ENCODE results near the gene DNAH2. TPM values are rescaled to one million over a fixed set of nuclear protein-coding genes. Genes with fewer than 3 reads are reported as not detected.

Gene DNAH2
- total and polyA plus RNA-seq, 2 donors (not counting 1 experiment from before 2014, with no cell fraction given): 0.08 to 0.17 TPM

- no peak for TF ChIP-seq EZH2 (IDR thresholded peaks at IDR 0.05; ENCODE audit: low read length, missing control alignments)
- Histone ChIP-seq H3K27me3 (ENCODE audit: control insufficient read depth, insufficient read depth, low read length) (peaks cover 4% of the 10 kb centered on the region), H3K79me2 (ENCODE audit: control insufficient read depth, insufficient read depth, low read length) (no peaks in the 10 kb centered on the region), H2AFZ (ENCODE audit: low read length) (no peak overlapping the region), H3K4me2 (ENCODE audit: extremely low read depth, insufficient read depth, low read length) (no peak overlapping the region), H4K20me1 (ENCODE audit: control insufficient read depth, extremely low read depth, insufficient read depth, low read length) (no peaks in the 10 kb centered on the region), H3K9me3 (ENCODE audit: control insufficient read depth, insufficient read depth, low read depth, low read length) (no peaks in the 10 kb centered on the region), H3K4me3 (replicated peaks in 1 of 4; ENCODE audit: control extremely low read depth in 1 of 4, insufficient read depth in 1 of 4, low read depth in 3 of 4, low read length in 4 of 4) (no peak overlapping the region), H3K4me1 (ENCODE audit: control insufficient read depth, extremely low read depth, insufficient read depth, low read length) (peaks cover 4% of the 10 kb centered on the region), H3K9ac (ENCODE audit: insufficient read depth, low read length) (no peak overlapping the region), H3K36me3 (ENCODE audit: control insufficient read depth, insufficient read depth, low read length) (no peaks in the 10 kb centered on the region), H3K27ac (ENCODE audit: insufficient read depth, low read length) (no peak overlapping the region)
- DNase-seq (ENCODE audit: low read depth in 2 of 2): no peak
Measured at GRCh38 chr17:7775051-7775450, 57.5 kb downstream of the DNAH2 start.

DNA sequence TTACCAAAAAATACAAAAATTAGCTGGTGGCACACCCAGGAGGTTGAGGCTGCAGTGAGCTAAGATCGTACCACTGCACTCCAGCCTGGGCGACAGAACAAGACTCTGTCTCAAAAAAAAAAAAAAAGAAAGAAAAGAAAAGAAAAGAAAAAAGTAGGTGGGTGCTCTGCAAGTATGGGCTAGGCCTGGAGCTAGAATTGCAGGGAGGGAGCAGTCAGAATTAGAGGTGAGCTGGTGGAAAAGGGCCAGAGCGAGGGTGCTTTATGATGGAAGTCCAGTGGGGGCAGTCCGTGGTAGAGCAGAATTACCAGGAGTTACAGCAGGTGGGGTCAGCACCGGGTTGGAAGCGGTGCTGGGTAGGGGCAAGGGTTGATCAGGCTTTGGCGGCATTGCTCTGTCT, 59.5 kb downstream of the DNAH2 start:
- TF ChIP-seq EZH2 (IDR thresholded peaks at IDR 0.05; ENCODE audit: low read length, missing control alignments) (no peak), CTCF (conservative IDR thresholded peaks at IDR 0.05 in 1 of 2, IDR thresholded peaks at IDR 0.05 in 1 of 2; ENCODE audit: low read depth in 1 of 2, low read length in 2 of 2) (no peak)
- H3K4me1 ChIP-seq (ENCODE audit: control insufficient read depth, extremely low read depth, insufficient read depth, low read length): peaks cover 4% of the 10 kb centered on the region
- H3K36me3 ChIP-seq (ENCODE audit: control insufficient read depth, insufficient read depth, low read length): no peaks in the 10 kb centered on the region
- H3K4me2 ChIP-seq (ENCODE audit: extremely low read depth, insufficient read depth, low read length): no peak overlapping the region
- H4K20me1 ChIP-seq (ENCODE audit: control insufficient read depth, extremely low read depth, insufficient read depth, low read length): no peaks in the 10 kb centered on the region
- DNase-seq (ENCODE audit: low read depth in 2 of 2): no peak
- H2AFZ ChIP-seq (ENCODE audit: low read length): no peak overlapping the region
- no peaks in the 10 kb centered on the region for H3K79me2 ChIP-seq (ENCODE audit: control insufficient read depth, insufficient read depth, low read length)
- peaks cover 11% of the 10 kb centered on the region for H3K27me3 ChIP-seq (ENCODE audit: control insufficient read depth, insufficient read depth, low read length)
- H3K9me3 ChIP-seq (ENCODE audit: control insufficient read depth, insufficient read depth, low read depth, low read length): no peaks in the 10 kb centered on the region
- H3K27ac ChIP-seq (ENCODE audit: insufficient read depth, low read length): no peak overlapping the region
- H3K4me3 ChIP-seq (replicated peaks in 1 of 4; ENCODE audit: control extremely low read depth in 1 of 4, insufficient read depth in 1 of 4, low read depth in 3 of 4, low read length in 4 of 4): no peak overlapping the region
- H3K9ac ChIP-seq (ENCODE audit: insufficient read depth, low read length): no peak overlapping the region

DNA sequence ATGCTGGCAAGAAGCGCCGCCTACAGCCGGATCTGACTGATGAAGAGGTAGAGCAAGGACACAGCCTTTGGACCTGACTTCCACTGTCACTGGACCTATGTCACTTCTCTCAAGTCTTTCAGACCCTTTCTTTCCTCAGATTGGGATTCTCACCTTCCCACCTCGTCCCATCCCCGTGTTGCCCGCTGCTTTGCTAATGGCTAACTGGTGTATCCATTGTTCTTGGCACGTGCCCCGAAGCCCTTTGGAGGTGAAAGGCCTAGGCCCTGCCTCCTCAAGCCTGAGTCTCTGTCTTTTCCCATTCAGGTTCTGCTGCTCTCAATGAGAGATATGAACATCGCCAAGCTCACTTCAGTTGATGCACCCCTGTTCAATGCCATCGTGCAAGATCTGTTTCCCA, 63.2 kb downstream of the DNAH2 start:
- no peaks in the 10 kb centered on the region for H3K9me3 ChIP-seq (ENCODE audit: control insufficient read depth, insufficient read depth, low read depth, low read length)
- no peaks in the 10 kb centered on the region for H3K36me3 ChIP-seq (ENCODE audit: control insufficient read depth, insufficient read depth, low read length)
- H4K20me1 ChIP-seq (ENCODE audit: control insufficient read depth, extremely low read depth, insufficient read depth, low read length): no peaks in the 10 kb centered on the region
- H3K4me1 ChIP-seq (ENCODE audit: control insufficient read depth, extremely low read depth, insufficient read depth, low read length): no peaks in the 10 kb centered on the region
- H2AFZ ChIP-seq (ENCODE audit: low read length): no peak overlapping the region
- H3K27me3 ChIP-seq (ENCODE audit: control insufficient read depth, insufficient read depth, low read length): peaks cover 18% of the 10 kb centered on the region
- no peaks in the 10 kb centered on the region for H3K79me2 ChIP-seq (ENCODE audit: control insufficient read depth, insufficient read depth, low read length)
- H3K4me2 ChIP-seq (ENCODE audit: extremely low read depth, insufficient read depth, low read length): no peak overlapping the region
- H3K27ac ChIP-seq (ENCODE audit: insufficient read depth, low read length): no peak overlapping the region
- H3K4me3 ChIP-seq (replicated peaks in 1 of 4; ENCODE audit: control extremely low read depth in 1 of 4, insufficient read depth in 1 of 4, low read depth in 3 of 4, low read length in 4 of 4): no peak overlapping the region
- no peak for TF ChIP-seq CTCF (conservative IDR thresholded peaks at IDR 0.05 in 1 of 2, IDR thresholded peaks at IDR 0.05 in 1 of 2; ENCODE audit: low read depth in 1 of 2, low read length in 2 of 2)
- TF ChIP-seq EZH2 (IDR thresholded peaks at IDR 0.05; ENCODE audit: low read length, missing control alignments): no peak
- H3K9ac ChIP-seq (ENCODE audit: insufficient read depth, low read length): no peak overlapping the region
- no peak for DNase-seq (ENCODE audit: low read depth in 2 of 2)

Measured in fibroblast of lung (primary cell).